ENCODE measurements around the gene CTAG1A.
"Not testable (repeated sequence)": the region's sequence is repeated elsewhere in the genome, so short reads cannot be mapped to it uniquely, and the experiment has no call there.

Gene CTAG1A

DNA sequence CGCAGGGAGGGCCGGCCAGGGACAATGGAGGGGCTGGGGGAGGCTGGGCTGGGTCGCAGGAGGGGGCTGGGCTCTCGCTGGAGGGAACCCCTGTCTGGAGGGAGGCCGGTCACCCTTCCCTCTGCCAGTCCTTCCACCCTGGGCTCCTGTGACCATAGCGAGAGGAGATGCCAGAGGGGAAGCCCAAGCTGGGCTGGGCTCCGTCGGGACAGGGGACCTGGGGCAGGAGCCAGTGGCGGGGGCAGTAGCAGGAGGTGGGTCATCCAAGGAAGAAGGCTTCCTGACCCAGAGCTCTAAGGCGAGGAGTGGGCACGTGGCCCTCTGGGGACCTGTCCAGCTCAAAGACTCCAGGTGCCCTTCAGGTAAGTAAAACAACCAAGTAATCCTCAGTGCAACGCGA is 17.3 kb downstream of the CTAG1A start:
- no peak for FAIRE-seq
- DNase-seq (ENCODE audit: insufficient read length, low spot score): no peak
- TF ChIP-seq, protein P1, sequence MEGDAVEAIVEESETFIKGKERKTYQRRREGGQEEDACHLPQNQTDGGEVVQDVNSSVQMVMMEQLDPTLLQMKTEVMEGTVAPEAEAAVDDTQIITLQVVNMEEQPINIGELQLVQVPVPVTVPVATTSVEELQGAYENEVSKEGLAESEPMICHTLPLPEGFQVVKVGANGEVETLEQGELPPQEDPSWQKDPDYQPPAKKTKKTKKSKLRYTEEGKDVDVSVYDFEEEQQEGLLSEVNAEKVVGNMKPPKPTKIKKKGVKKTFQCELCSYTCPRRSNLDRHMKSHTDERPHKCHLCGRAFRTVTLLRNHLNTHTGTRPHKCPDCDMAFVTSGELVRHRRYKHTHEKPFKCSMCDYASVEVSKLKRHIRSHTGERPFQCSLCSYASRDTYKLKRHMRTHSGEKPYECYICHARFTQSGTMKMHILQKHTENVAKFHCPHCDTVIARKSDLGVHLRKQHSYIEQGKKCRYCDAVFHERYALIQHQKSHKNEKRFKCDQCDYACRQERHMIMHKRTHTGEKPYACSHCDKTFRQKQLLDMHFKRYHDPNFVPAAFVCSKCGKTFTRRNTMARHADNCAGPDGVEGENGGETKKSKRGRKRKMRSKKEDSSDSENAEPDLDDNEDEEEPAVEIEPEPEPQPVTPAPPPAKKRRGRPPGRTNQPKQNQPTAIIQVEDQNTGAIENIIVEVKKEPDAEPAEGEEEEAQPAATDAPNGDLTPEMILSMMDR (IDR thresholded peaks at IDR 0.05; ENCODE audit: insufficient read depth, missing control alignments): no peak

DNA sequence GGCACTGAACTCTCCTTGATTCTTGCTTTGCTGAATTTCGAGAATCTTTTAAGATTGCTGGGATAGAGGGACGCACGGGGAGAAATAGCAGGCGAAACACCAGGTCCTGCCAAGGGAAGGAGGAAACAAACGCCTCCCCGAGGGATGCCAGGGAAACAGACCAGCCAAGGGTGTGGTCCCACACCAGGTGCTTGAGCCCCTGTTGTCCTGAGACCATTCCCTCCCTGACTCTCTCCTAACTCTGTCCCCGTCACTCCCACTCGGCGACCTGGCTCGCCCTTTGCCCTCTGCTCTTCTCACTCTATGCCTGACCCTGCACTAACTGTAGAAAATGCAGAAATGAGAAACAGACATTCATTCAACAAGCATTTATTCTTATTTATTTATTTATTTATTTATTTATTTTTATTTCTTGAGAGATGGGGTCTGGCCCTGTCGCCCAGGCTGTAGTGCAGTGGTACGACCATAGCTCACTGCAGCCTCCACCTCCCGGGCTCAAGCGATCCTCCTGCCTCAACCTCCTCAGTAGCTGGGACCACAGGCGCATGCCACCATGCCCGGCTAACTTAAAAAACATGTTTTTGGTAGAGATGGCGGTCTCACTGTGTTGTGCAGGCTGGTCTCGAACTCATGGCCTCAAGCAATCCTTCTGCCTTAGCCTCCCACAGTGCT is 18.0 kb downstream of the CTAG1A start:
- TF ChIP-seq, protein P1 (IDR thresholded peaks at IDR 0.05; ENCODE audit: insufficient read depth, missing control alignments): no peak
- no peak for DNase-seq (ENCODE audit: insufficient read length, low spot score)
- FAIRE-seq: no peak

DNA sequence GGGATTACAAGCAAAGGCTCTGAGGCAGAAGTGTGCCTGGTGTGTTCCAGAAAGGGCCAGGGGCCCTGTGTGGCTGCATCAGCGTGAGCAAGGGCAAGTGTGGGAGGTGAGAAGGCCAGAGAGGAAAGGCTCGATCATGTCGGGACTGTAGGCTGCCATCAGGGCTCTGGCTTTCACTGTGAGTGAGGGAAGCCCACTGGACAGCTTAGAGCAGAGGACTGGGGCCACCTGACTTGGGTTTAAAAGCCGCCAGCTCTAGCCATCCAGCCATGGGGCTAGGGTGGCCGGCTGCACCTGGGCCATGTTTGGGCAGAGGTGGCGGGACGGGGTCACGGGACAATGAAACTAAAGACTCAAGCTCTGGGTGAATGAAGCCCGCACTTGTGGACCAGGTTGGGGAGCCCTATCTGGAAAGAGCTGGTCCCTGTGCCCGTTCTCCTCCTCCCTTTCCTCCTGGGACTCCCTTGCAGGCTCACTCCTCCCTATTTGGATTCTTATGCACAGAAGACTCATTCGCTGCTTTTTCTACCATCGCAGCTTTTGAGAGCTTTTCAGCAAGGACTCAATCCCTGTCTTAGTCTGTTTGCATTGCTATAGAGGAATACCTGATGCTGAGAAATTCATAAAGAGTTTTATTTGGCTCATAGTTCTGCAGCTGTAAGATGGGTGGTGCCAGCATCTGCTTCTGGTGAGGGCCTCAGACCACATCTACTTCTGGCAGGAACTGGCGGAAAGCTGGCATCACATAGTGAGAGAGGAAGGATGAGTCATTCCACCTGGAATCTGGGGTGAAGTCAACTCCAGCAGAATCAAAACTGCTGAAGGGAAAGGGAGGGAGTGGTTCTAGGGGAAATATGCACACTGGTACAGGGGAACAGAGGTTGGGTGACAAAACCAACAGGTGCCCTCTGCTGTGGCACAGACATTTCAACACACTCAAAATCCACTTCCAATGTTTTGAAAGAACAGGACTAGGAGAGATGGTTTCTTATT is 18.8 kb downstream of the CTAG1A start:
- DNase-seq (ENCODE audit: insufficient read length, low spot score): no peak
- TF ChIP-seq, protein P1 (IDR thresholded peaks at IDR 0.05; ENCODE audit: insufficient read depth, missing control alignments): no peak
- no peak for FAIRE-seq

DNA sequence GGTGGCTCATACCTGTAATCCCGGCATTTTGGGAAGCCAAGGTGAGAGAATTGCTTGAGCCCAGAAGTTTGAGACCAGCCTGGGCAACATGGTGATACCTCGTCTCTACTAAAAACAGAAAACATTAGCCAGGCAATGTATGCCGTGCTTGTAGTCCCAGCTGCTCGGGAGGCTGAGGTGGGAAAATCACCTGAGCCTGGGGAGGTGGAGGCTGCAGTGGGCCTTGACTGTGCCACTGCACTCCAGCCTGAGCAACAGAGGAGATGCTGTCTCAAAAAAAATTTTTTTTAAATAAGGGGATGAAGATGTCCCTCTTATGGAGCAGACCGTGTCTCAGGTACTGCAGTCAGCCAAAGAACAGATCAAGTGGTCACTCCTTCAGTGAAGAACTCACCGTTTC is 20.6 kb downstream of the CTAG1A start:
- DNase-seq (ENCODE audit: insufficient read length, low spot score) (no peak), FAIRE-seq (no peak)
- TF ChIP-seq, protein P1 (IDR thresholded peaks at IDR 0.05; ENCODE audit: insufficient read depth, missing control alignments): no peak

DNA sequence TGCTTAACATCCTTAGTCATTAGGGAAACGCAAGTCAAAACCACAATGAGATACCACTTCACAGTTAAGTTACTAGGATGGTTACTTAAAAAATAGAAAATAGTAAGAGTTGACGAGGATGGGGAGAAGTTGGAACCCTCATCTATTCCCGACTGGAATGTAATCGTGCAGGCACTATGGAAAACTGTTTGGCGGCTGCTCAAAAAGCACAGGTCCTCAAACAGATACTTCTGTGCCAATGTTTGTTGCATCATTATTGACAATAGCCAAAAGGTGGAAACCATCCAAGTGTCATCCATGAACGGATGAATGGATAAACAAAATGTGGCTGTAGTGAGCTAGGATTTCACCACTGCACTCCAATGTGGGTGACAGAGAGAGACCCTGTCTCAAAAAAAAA is 22.4 kb downstream of the CTAG1A start:
- no peak for DNase-seq (ENCODE audit: insufficient read length, low spot score)
- TF ChIP-seq, protein P1 (IDR thresholded peaks at IDR 0.05; ENCODE audit: insufficient read depth, missing control alignments): no peak
- FAIRE-seq: no peak

DNA sequence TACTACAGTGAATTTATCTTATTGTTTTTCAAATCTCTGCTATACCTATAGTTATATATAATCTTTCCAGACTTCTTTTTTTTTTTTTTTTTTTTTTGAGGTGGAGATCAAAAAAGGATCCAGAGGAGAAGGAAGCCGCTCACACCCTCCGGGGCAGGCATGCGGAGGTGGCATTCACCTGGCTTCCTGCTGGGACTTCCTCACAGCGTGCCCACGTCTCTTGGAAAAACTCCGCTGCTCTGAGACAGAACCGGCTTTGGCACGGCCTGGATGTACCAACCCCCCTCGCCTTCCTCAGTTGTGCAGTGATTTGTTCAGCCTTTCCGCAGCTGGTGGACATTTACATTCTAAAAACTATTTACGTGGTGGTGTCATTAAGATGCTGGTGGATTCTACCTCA is 23.0 kb downstream of the CTAG1A start:
- DNase-seq (ENCODE audit: insufficient read length, low spot score); FAIRE-seq: not testable (repeated sequence)

DNA sequence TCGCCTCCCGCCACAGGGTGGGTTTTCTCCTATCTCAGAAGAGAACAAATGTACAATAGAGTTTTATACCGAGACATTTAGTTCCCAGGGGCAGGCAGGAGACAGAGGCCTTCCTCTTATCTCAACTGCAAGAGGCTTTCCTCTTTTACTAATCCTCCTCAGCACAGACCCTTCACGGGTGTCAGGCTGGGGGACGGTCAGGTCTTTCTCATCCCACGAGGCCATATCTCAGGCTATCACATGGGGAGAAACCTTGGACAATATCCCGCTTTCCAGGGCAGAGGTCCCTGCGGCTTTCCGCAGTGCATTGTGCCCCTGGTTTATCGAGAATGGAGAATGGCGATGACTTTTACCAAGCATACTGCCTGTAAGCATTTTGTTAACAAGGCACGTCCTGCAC is 23.9 kb downstream of the CTAG1A start:
- not testable (repeated sequence) for DNase-seq (ENCODE audit: insufficient read length, low spot score); FAIRE-seq

DNA sequence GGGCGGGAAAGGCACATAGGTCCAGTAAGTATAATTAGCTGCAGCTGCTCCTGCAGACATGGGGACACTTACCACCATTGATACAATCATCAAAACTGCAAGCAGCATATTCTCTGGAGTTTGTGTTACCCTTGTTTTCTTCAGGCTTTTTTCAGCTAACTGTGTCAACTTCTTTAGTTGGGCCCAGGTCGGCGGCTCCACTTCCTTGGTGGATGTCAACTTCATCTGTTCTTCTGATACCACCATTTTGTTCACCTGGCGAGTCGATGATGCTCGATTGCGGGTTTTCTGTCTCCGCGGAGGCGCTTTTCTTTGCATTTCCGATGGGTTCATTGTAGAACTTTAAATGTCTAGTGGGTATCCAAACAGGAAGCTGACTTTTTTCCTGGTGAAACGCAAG is 26.2 kb downstream of the CTAG1A start:
- FAIRE-seq; DNase-seq (ENCODE audit: insufficient read length, low spot score): not testable (repeated sequence)

DNA sequence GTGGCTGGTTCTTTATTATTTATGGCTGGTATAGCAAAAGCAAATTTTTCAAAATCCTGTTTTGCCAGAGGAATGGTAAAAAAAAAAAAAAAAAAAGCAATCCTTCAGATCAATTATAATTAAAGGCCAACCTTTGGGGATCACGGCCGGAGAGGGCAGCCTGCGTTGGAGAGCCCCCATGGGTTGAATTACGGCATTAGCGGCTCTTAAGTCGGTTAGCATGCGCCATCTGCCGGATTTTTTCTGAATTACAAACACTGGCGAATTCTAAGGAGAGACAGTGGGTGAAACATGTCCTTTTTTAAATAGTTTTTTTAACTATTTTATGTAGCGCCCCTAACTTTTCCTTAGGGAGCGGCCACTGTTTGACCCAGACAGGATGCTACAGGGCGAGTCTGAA is 28.7 kb downstream of the CTAG1A start:
- not testable (repeated sequence) for FAIRE-seq; DNase-seq (ENCODE audit: insufficient read length, low spot score)

DNA sequence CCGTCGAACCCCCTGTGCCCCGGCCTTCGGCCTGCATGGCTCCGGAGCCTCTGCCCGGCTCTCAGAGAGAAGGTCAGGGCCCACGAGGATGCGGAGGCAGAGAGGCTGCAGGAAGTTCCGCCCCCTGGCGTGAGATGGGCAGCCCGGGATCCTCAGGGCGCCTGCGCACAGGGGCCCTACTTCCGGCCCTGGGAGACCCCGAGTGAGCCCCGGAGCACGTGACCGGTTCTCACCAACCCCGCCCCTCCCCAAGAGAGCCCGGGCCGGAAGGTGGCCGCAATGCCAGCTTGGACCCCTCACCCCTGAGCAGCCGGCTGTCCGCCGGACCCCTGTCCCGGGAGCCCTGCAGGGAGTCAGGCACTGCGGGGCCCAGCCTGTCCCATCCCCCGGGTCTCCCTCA is 34.2 kb downstream of the CTAG1A start, which contains the start of gene CTAG1B:
CTAG1B (minus strand) TSS at position 101 of the 400 bp plus-strand sequence; CDS start at position 37, 64 bp downstream.
- not testable (repeated sequence) for FAIRE-seq

DNA sequence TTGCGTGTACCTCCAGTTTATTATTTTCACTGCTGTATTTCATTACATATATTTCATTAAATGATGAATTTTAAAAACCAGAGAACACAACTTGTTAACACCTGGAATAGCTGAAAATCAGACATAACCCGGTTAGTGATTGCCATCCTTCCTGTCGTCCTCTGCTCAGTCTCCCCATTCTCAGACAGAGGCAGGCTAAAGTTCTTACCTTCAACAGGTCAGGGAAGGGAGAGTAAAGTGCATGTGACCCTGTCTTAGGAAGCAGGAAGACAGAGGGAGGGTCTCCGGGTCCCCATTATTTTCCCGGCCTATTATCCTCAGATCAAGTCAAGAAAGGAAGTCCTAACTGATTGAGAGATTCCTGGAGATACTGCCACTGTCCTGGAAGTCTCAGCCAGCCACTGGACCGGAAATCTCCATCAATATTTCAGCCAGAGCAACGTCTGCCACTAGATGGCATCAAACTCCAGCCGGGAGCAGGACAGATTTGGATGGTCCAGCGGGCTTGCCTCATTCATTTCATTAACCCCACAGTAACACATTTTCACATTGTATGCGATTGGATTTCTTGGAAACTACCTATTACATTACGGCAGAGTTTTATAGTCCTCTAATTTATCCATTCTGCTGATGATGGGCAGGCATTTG is 36.0 kb downstream of the CTAG1A start:
- FAIRE-seq: peak; percentile 91
- DNase-seq (ENCODE audit: insufficient read length, low spot score): not testable (repeated sequence)

More for the DNA sequence above, 34.2 kb downstream of the CTAG1A start, which contains the start of gene CTAG1B:
- DNase-seq (ENCODE audit: insufficient read length, low spot score): not testable (repeated sequence)

DNA sequence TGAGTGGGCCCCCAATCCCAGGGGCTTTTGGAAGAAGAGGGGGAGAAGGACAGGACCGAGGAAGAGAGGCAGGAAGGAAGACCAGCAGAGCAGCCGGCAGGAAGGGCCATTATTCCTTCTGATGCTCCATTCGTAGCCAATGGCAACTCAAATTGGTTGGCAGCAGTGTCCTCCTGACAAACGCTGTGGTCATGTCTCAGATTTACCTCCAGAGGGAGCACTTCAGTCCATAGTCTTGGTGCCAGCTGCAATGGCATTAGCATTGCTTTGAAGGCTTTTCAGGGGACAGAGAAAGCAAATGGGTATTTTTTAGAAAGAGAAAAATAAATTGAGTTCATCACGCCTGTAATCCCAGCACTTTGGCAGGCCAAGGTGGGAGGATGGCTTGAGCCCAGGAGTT is 44.0 kb downstream of the CTAG1A start:
- FAIRE-seq; DNase-seq (ENCODE audit: insufficient read length, low spot score): not testable (repeated sequence)
